Progenitor cell of endocrine pancreas (in vitro differentiated cells): ENCODE data around the gene TBCEL. TPM values are rescaled to one million over a fixed set of nuclear protein-coding genes. Genes with fewer than 3 reads are reported as not detected.

ENCODE experiments used
- DNase-seq: peaks from one replicate; pipeline ENCODE4 v3.0.0; 2021; ENCODE audit warnings: low spot score; ENCODE audit not compliant: unreplicated experiment
- H3K27ac Mint-ChIP-seq: 2 replicates; pipeline ENCODE4 v1.8.0; 2021; ENCODE audit warnings: mild to moderate bottlenecking, moderate library complexity, mixed read lengths
- H3K27me3 Mint-ChIP-seq: 2 replicates; pipeline ENCODE4 v1.8.0; 2021; ENCODE audit warnings: mixed read lengths
- H3K36me3 Mint-ChIP-seq: 2 replicates; pipeline ENCODE4 v1.8.0; 2022; ENCODE audit warnings: mixed read lengths; ENCODE audit not compliant: insufficient read depth
- H3K4me1 Mint-ChIP-seq: 2 replicates; pipeline ENCODE4 v1.8.0; 2021; ENCODE audit warnings: low read depth, mixed read lengths
- H3K4me3 Mint-ChIP-seq: 2 replicates; pipeline ENCODE4 v1.8.0; 2021; ENCODE audit warnings: low read depth, mild to moderate bottlenecking, moderate library complexity, mixed read lengths
- H3K9me3 Mint-ChIP-seq: 2 replicates; pipeline ENCODE4 v1.8.0; 2021; ENCODE audit warnings: low read depth, mixed read lengths
- total RNA-seq: library from RNA; stranded (reverse); gene quantifications from 2 replicates; pipeline ENCODE4 v1.2.1, GENCODE V29; 2021
- TF ChIP-seq, protein P1 (sequence below): fragments of 200-600 bp; sonication (generic); IDR thresholded peaks from one replicate; pipeline ENCODE4 v1.5.0; 2021; ENCODE audit warnings: antibody characterized with exemption, mild to moderate bottlenecking; ENCODE audit not compliant: unreplicated experiment

TBCEL gene
- total RNA-seq, 1 donor from 2014 or later = 28.6 TPM

DNA sequence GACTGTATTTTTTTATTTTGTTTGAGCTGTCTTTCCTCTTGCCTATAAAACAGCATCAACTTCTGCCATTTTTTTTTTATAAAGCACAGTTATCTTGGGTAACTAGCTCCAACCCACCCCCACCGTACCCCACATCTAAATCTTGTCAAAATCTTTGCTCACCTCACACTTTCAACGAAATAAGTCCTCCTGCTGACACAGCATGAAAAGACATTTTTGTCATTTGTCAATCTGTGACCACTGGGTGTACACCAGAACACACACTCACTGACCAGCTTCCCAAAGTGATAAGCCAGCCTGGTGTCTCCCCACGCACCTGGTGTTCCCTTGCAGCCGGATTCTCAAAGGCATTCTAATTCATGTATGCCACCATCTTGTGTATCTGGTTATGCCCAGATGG lies 75.5 kb downstream of the TBCEL start:
- no peak for DNase-seq
- TF ChIP-seq, protein P1, sequence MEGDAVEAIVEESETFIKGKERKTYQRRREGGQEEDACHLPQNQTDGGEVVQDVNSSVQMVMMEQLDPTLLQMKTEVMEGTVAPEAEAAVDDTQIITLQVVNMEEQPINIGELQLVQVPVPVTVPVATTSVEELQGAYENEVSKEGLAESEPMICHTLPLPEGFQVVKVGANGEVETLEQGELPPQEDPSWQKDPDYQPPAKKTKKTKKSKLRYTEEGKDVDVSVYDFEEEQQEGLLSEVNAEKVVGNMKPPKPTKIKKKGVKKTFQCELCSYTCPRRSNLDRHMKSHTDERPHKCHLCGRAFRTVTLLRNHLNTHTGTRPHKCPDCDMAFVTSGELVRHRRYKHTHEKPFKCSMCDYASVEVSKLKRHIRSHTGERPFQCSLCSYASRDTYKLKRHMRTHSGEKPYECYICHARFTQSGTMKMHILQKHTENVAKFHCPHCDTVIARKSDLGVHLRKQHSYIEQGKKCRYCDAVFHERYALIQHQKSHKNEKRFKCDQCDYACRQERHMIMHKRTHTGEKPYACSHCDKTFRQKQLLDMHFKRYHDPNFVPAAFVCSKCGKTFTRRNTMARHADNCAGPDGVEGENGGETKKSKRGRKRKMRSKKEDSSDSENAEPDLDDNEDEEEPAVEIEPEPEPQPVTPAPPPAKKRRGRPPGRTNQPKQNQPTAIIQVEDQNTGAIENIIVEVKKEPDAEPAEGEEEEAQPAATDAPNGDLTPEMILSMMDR = no peak
- Mint-ChIP-seq H3K27me3 (no peaks in the 10 kb centered on the region), H3K9me3 (no peaks in the 10 kb centered on the region), H3K4me3 (no peak overlapping the region), H3K4me1 (peaks cover 2% of the 10 kb centered on the region), H3K36me3 (no peaks in the 10 kb centered on the region), H3K27ac (no peak overlapping the region)

DNA sequence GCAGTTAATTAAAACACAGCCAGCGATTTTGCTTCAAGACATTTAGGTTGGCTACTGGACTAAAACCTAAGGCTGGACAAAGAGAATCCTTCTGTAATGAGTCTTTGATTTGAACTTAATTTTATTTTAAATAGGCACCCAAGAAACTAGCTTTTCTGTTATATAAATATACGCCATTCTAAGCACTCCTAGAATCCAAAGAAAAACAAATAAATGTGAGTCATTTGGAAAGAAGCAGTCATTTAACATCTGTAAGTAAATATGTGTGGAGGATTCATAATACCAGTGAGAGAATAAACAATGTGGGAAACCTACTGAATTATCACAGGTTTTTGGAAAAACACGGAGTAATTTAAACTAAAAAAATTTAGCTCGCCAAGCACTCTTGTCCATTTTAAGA lies 76.0 kb downstream of the TBCEL start:
- H3K9me3 Mint-ChIP-seq = no peaks in the 10 kb centered on the region
- no peak for DNase-seq

DNA sequence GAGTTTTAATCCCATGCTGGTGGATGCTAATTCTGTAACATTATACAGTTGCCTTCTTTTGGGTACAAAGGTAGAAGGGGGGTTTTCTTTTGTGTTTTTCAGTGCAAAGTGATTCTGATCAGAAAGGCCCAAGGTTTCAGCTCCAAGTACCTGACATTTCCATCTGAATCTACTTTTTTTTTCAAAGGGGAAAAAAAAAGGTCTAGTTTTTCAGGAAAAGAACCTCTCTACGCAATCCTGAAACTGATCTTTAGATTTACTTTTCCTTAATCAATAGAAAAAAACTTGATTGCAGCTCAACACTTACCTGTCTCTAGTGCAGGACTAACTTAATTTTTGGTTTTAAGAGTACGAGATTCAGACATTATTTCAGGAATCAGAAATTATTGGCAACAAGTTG lies 77.0 kb downstream of the TBCEL start, which contains the start of gene TECTA:
Gene TECTA (plus strand): TSS at position 301 of the 400 bp plus-strand sequence. CDS start 1,423 bp downstream, outside the sequence.
- H3K4me1 Mint-ChIP-seq = peaks cover 2% of the 10 kb centered on the region
- no peaks in the 10 kb centered on the region for H3K36me3 Mint-ChIP-seq
- no peaks in the 10 kb centered on the region for H3K9me3 Mint-ChIP-seq
- no peak within 1 kb of the TSS for H3K4me3 Mint-ChIP-seq
- no peak for DNase-seq
- no peak within 1 kb of the TSS for H3K27ac Mint-ChIP-seq
- no peaks in the 10 kb centered on the region for H3K27me3 Mint-ChIP-seq
- TF ChIP-seq, protein P1 = no peak

More for the DNA sequence above, 76.0 kb downstream of the TBCEL start:
- no peaks in the 10 kb centered on the region for H3K27me3 Mint-ChIP-seq
- no peak overlapping the region for H3K27ac Mint-ChIP-seq
- TF ChIP-seq, protein P1 = no peak
- no peak overlapping the region for H3K4me3 Mint-ChIP-seq
- peaks cover 2% of the 10 kb centered on the region for H3K4me1 Mint-ChIP-seq
- H3K36me3 Mint-ChIP-seq = no peaks in the 10 kb centered on the region

DNA sequence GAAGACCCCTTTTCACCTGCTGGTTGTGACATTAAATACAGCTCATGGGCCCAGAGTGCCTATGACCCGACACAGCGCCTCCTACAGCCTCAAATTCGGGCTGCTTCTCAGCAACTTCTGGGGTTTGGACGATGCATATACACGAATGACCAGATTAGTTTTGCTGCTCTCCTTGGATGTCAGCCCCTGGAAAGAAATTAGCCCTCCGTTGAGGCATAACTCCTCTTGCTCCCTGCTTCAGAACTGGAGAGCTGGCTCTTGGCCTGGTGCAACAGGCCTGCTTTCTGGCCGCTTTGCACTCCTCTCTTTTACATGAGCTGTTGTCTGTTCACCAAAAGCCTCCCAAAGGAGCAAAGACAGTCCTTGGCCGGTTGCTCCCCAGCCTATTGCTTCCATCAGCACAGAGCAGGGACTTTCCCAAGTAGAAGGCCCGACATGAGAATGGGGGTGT lies 80.4 kb downstream of the TBCEL start:
- TF ChIP-seq, protein P1 = peak; percentile 23
- Mint-ChIP-seq H3K9me3 (no peaks in the 10 kb centered on the region), H3K36me3 (no peaks in the 10 kb centered on the region), H3K27ac (no peak overlapping the region), H3K27me3 (no peaks in the 10 kb centered on the region), H3K4me3 (no peak overlapping the region), H3K4me1 (peaks cover 2% of the 10 kb centered on the region)
- no peak for DNase-seq

DNA sequence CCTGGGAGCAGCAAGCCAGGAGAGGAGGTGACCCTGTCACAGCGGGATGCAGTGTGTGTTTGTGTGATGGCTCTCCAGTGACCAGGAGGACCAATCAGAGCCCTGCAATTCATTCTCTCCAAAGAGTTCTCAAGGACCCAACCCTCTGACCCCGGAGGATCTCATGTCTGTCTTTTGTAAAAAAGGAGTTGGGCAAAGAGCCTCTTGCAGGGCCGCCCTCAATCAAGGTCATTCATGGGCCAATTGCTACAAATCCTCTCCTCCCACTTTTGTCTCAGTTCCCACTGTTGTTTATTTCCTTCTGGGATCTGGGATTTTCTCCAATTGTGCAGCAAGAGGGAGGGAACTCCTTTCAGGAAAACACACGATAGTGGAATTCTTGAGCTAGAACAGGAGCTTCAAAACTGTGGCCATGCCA lies 81.2 kb downstream of the TBCEL start:
- Mint-ChIP-seq H3K4me1 (peaks cover 2% of the 10 kb centered on the region), H3K9me3 (no peaks in the 10 kb centered on the region), H3K36me3 (no peaks in the 10 kb centered on the region), H3K4me3 (no peak overlapping the region), H3K27me3 (no peaks in the 10 kb centered on the region), H3K27ac (no peak overlapping the region)
- TF ChIP-seq, protein P1 = no peak
- no peak for DNase-seq
